KOPT-K1 (cell line): ENCODE results near the gene PFKL.
"Not testable (repeated sequence)": the region's sequence is repeated elsewhere in the genome, so short reads cannot be mapped to it uniquely, and the experiment has no call there.

Source experiments
- H3K27ac ChIP-seq: fragments of 200-600 bp; sonication (generic); 2 replicates; pipeline ENCODE4 v1.5.1; 2016; ENCODE audit warnings: antibody characterized with exemption, mild to moderate bottlenecking, low read depth, low read length; ENCODE audit not compliant: poor library complexity, severe bottlenecking
- H3K36me3 ChIP-seq: fragments of 200-600 bp; sonication (generic); 2 replicates; pipeline ENCODE4 v1.5.1; 2017; ENCODE audit warnings: antibody characterized with exemption, mild to moderate bottlenecking, low read length, moderate library complexity; ENCODE audit not compliant: insufficient read depth
- H3K9me3 ChIP-seq: fragments of 200-600 bp; sonication (generic); 2 replicates; pipeline ENCODE4 v1.5.1; 2017; ENCODE audit warnings: antibody characterized with exemption, low read length, mild to moderate bottlenecking; ENCODE audit not compliant: insufficient read depth, poor library complexity, severe bottlenecking

Gene PFKL

GRCh38 chr21:44331650-44332307 is 31.9 kb downstream of the PFKL start:
- Histone ChIP-seq H3K27ac (no peak overlapping the region), H3K36me3 (peaks cover 18% of the 10 kb centered on the region; the same call in 1 of the 2 replicates)

GRCh38 chr21:44332383-44332782 is 32.5 kb downstream of the PFKL start:
- Histone ChIP-seq H3K27ac (no peak overlapping the region), H3K36me3 (peaks cover 18% of the 10 kb centered on the region; the same call in 1 of the 2 replicates), H3K9me3 (no peaks in the 10 kb centered on the region)

More at GRCh38 chr21:44331650-44332307, 31.9 kb downstream of the PFKL start:
- no peaks in the 10 kb centered on the region for H3K9me3 ChIP-seq

GRCh38 chr21:44332965-44333364 is 33.1 kb downstream of the PFKL start:
- Histone ChIP-seq H3K27ac (no peak overlapping the region), H3K36me3 (peaks cover 14% of the 10 kb centered on the region; the same call in 1 of the 2 replicates), H3K9me3 (no peaks in the 10 kb centered on the region)

- no peak overlapping the region for H3K27ac ChIP-seq
- H3K9me3 ChIP-seq, result no peaks in the 10 kb centered on the region
- peaks cover 14% of the 10 kb centered on the region; the same call in 1 of the 2 replicates for H3K36me3 ChIP-seq
Observed at GRCh38 chr21:44333509-44334328, 33.9 kb downstream of the PFKL start.

- Histone ChIP-seq H3K9me3 (no peaks in the 10 kb centered on the region), H3K36me3 (peaks cover 14% of the 10 kb centered on the region; the same call in 1 of the 2 replicates), H3K27ac (no peak overlapping the region)
Observed at GRCh38 chr21:44334329-44335030, 34.6 kb downstream of the PFKL start.

- no peak overlapping the region for H3K27ac ChIP-seq
- no peaks in the 10 kb centered on the region for H3K9me3 ChIP-seq
- H3K36me3 ChIP-seq, result peaks cover 14% of the 10 kb centered on the region; the same call in 1 of the 2 replicates
Observed at GRCh38 chr21:44335266-44336059, 35.6 kb downstream of the PFKL start.

- Histone ChIP-seq H3K27ac (no peak overlapping the region), H3K36me3 (peaks cover 14% of the 10 kb centered on the region; the same call in 1 of the 2 replicates), H3K9me3 (no peaks in the 10 kb centered on the region)
Observed at GRCh38 chr21:44337449-44337848, 37.6 kb downstream of the PFKL start.

- peaks cover 14% of the 10 kb centered on the region; the same call in 1 of the 2 replicates for H3K36me3 ChIP-seq
- no peaks in the 10 kb centered on the region for H3K9me3 ChIP-seq
- H3K27ac ChIP-seq, result no peak overlapping the region
Observed at GRCh38 chr21:44337941-44338895, 38.4 kb downstream of the PFKL start.

GRCh38 chr21:44338971-44339910 is 39.4 kb downstream of the PFKL start, which contains the start of gene CFAP410:
TSS of gene CFAP410 (minus strand) at chr21:44339390. CDS start at chr21:44339194, 196 bp downstream.
- peak within 1 kb of the TSS; percentile 84 for H3K27ac ChIP-seq
- H3K9me3 ChIP-seq, result no peaks in the 10 kb centered on the region
- H3K36me3 ChIP-seq, result peaks cover 14% of the 10 kb centered on the region; the same call in 1 of the 2 replicates

GRCh38 chr21:44341726-44342458 is 42.0 kb downstream of the PFKL start:
- H3K36me3 ChIP-seq, H3K9me3 ChIP-seq, H3K27ac ChIP-seq: not testable (repeated sequence)

GRCh38 chr21:44342981-44343380 is 43.1 kb downstream of the PFKL start:
- H3K9me3 ChIP-seq, H3K27ac ChIP-seq: not testable (repeated sequence)

GRCh38 chr21:44344541-44345183 is 44.8 kb downstream of the PFKL start:
- Histone ChIP-seq H3K27ac (no peak overlapping the region), H3K36me3 (no peaks in the 10 kb centered on the region), H3K9me3 (no peaks in the 10 kb centered on the region)

More at GRCh38 chr21:44342981-44343380, 43.1 kb downstream of the PFKL start:
- not testable (repeated sequence) for H3K36me3 ChIP-seq
